SU-DHL-6 (cell line): ENCODE results near the gene SHC3.

Experiments
- H2AFZ ChIP-seq: fragments of 200-600 bp; sonication (generic); 2 replicates; pipeline ENCODE4 v1.6.1; 2014; ENCODE audit warnings: low read depth, mild to moderate bottlenecking, moderate library complexity, mixed read lengths, antibody characterized with exemption, low read length; ENCODE audit not compliant: severe bottlenecking
- H3F3A ChIP-seq: fragments of 200-600 bp; shearing (Covaris generic); 2 replicates; pipeline ENCODE4 v1.6.0; 2016; ENCODE audit warnings: antibody characterized with exemption, mild to moderate bottlenecking; ENCODE audit not compliant: insufficient read depth
- H3K27ac ChIP-seq: fragments of 200-600 bp; sonication (generic); 2 replicates; pipeline ENCODE4 v1.5.1; 2016; ENCODE audit warnings: low read depth, mild to moderate bottlenecking, low read length, moderate library complexity, mixed read lengths
- H3K27me3 ChIP-seq: fragments of 200-600 bp; sonication (generic), shearing (Covaris generic); 2 replicates; pipeline ENCODE4 v1.6.0; 2014; ENCODE audit warnings: mild to moderate bottlenecking, low read length
- H3K36me3 ChIP-seq: fragments of 200-600 bp; sonication (generic); 2 replicates; pipeline ENCODE4 v1.6.1; 2014; ENCODE audit warnings: mild to moderate bottlenecking, low read length, mixed read lengths
- H3K4me2 ChIP-seq: fragments of 300-600, 200-600 bp; shearing (Covaris generic), sonication (generic); 2 replicates; pipeline ENCODE4 v1.6.0; 2014; ENCODE audit warnings: low read length, low read depth, mild to moderate bottlenecking; ENCODE audit not compliant: poor library complexity, severe bottlenecking
- H3K4me3 ChIP-seq: fragments of 200-600 bp; sonication (generic); 2 replicates; pipeline ENCODE4 v1.5.1; 2014; ENCODE audit warnings: antibody characterized with exemption, low read length, mild to moderate bottlenecking, mixed read lengths; ENCODE audit not compliant: insufficient read depth, poor library complexity, severe bottlenecking
- H3K79me2 ChIP-seq: fragments of 200-600 bp; sonication (generic); 2 replicates; pipeline ENCODE4 v1.6.1; 2014; ENCODE audit warnings: mild to moderate bottlenecking, low read length, moderate library complexity; ENCODE audit not compliant: insufficient read depth
- H3K9ac ChIP-seq: fragments of 200-600 bp; sonication (generic); 2 replicates; pipeline ENCODE4 v1.7.0; 2014; ENCODE audit warnings: mild to moderate bottlenecking, low read length
- H3K9me2 ChIP-seq: fragments of 200-600 bp; sonication (generic); replicated peaks from 2 replicates; pipeline ENCODE4 v1.6.1; 2014; ENCODE audit warnings: low read length; ENCODE audit not compliant: insufficient read depth
- H3K9me3 ChIP-seq: fragments of 200-600 bp; sonication (generic); 2 replicates; pipeline ENCODE4 v1.6.1; 2014; ENCODE audit warnings: low read length, mixed read lengths; ENCODE audit not compliant: insufficient read depth
- H4K20me1 ChIP-seq: fragments of 200-600 bp; sonication (generic); 2 replicates; pipeline ENCODE4 v1.6.1; 2014; ENCODE audit warnings: low read depth, mild to moderate bottlenecking, antibody characterized with exemption, low read length, moderate library complexity, mixed read lengths
- CTCF ChIP-seq: fragments of 200-600 bp; sonication (generic); IDR thresholded peaks from one replicate; pipeline ENCODE4 v1.5.1; 2017; ENCODE audit warnings: antibody characterized with exemption, mild to moderate bottlenecking, low read length, moderate library complexity; ENCODE audit not compliant: insufficient read depth, poor library complexity, severe bottlenecking
- EZH2phosphoT487 ChIP-seq: fragments of 200-600 bp; sonication (generic), shearing (Covaris generic); conservative IDR thresholded peaks from 2 replicates; pipeline ENCODE4 v1.6.1; 2018; ENCODE audit warnings: mild to moderate bottlenecking, antibody characterized with exemption, low read length, moderate library complexity, mixed read lengths

The SHC3 gene

GRCh38 chr9:88986776-88987175, 191.8 kb downstream of the SHC3 start:
- no peaks in the 10 kb centered on the region for H3K9me2 ChIP-seq
- TF ChIP-seq CTCF (no peak), EZH2phosphoT487 (no peak)
- no peaks in the 10 kb centered on the region for H3K79me2 ChIP-seq
- H4K20me1 ChIP-seq: no peaks in the 10 kb centered on the region
- H3K4me2 ChIP-seq: no peak overlapping the region
- no peaks in the 10 kb centered on the region for H3K27me3 ChIP-seq
- H3K9me3 ChIP-seq: no peaks in the 10 kb centered on the region
- no peak overlapping the region for H3K4me3 ChIP-seq
- no peak overlapping the region for H3K27ac ChIP-seq
- H3F3A ChIP-seq: no peaks in the 10 kb centered on the region
- H3K9ac ChIP-seq: no peak overlapping the region
- H2AFZ ChIP-seq: no peak overlapping the region
- no peaks in the 10 kb centered on the region for H3K36me3 ChIP-seq

- no peak for TF ChIP-seq CTCF
- TF ChIP-seq EZH2phosphoT487: no peak
- Histone ChIP-seq H3K4me3 (no peak overlapping the region), H4K20me1 (no peaks in the 10 kb centered on the region), H3K27ac (no peak overlapping the region), H3F3A (no peaks in the 10 kb centered on the region), H3K9me2 (no peaks in the 10 kb centered on the region), H3K79me2 (no peaks in the 10 kb centered on the region), H3K9me3 (no peaks in the 10 kb centered on the region), H2AFZ (no peak overlapping the region), H3K4me2 (no peak overlapping the region), H3K9ac (no peak overlapping the region), H3K27me3 (no peaks in the 10 kb centered on the region), H3K36me3 (no peaks in the 10 kb centered on the region)
These were observed 193.0 kb downstream of the SHC3 start for GRCh38 chr9:88985616-88986015.

- Histone ChIP-seq H3F3A (no peaks in the 10 kb centered on the region), H3K9me2 (no peaks in the 10 kb centered on the region), H4K20me1 (no peaks in the 10 kb centered on the region), H3K79me2 (no peaks in the 10 kb centered on the region), H3K36me3 (no peaks in the 10 kb centered on the region), H2AFZ (no peak overlapping the region), H3K9me3 (no peaks in the 10 kb centered on the region), H3K9ac (no peak overlapping the region), H3K27ac (no peak overlapping the region), H3K27me3 (no peaks in the 10 kb centered on the region), H3K4me2 (no peak overlapping the region), H3K4me3 (no peak overlapping the region)
- TF ChIP-seq EZH2phosphoT487 (no peak), CTCF (no peak)
These were observed 194.1 kb downstream of the SHC3 start for GRCh38 chr9:88984543-88984883.
